CMK (cell line): ENCODE results near the gene EPM2AIP1.
"Not testable (repeated sequence)": the region's sequence is repeated elsewhere in the genome, so short reads cannot be mapped to it uniquely, and the experiment has no call there.

Experiments used
- DNase-seq: peaks from one replicate; pipeline ENCODE4 v3.0.0-alpha.2; 2010; ENCODE audit warnings: low read depth

Gene EPM2AIP1

GRCh38 chr3:36954452-36955134, 38.3 kb downstream of the EPM2AIP1 start:
- DNase-seq = no peak

- not testable (repeated sequence) for DNase-seq
Measured at GRCh38 chr3:36947814-36948213, 45.1 kb downstream of the EPM2AIP1 start.

- no peak for DNase-seq
Measured at GRCh38 chr3:36945333-36945980, 47.5 kb downstream of the EPM2AIP1 start.

- no peak for DNase-seq
Measured at GRCh38 chr3:36944641-36945270, 48.2 kb downstream of the EPM2AIP1 start, which contains the start of gene TRANK1. TRANK1 (minus strand) TSS chr3:36945054; CDS start chr3:36944809, 245 bp downstream.

GRCh38 chr3:36944012-36944640, 48.8 kb downstream of the EPM2AIP1 start:
- DNase-seq = no peak

GRCh38 chr3:36943601-36944000, 49.3 kb downstream of the EPM2AIP1 start:
- DNase-seq = no peak

- DNase-seq = no peak
Measured at GRCh38 chr3:36942638-36943248, 50.2 kb downstream of the EPM2AIP1 start.

GRCh38 chr3:36941658-36942057, 51.3 kb downstream of the EPM2AIP1 start:
- DNase-seq = no peak

GRCh38 chr3:36941162-36941561, 51.8 kb downstream of the EPM2AIP1 start:
- no peak for DNase-seq

GRCh38 chr3:36937492-36937891, 55.4 kb downstream of the EPM2AIP1 start:
- DNase-seq = no peak
